Duodenal mucosa (tissue), 2 donors: ENCODE data around the gene IMMT.

Experiments used
- H3K27ac ChIP-seq: one replicate; pipeline ENCODE4 v1.7.0; 2013; ENCODE audit warnings: low read depth, low read length
- H3K27me3 ChIP-seq, 2 donors: one replicate each; pipeline ENCODE4 v1.7.0; 2013; ENCODE audit warnings: low read length in 2 of 2, control low read depth in 1 of 2; ENCODE audit not compliant: insufficient read depth in 2 of 2, control insufficient read depth in 1 of 2
- H3K36me3 ChIP-seq, 2 donors: one replicate each; pipeline ENCODE4 v1.7.0; 2013; ENCODE audit warnings: low read length in 2 of 2, control low read depth in 1 of 2; ENCODE audit not compliant: insufficient read depth in 2 of 2, control insufficient read depth in 1 of 2
- H3K4me1 ChIP-seq, 2 donors: one replicate each; pipeline ENCODE4 v1.7.0; 2013; ENCODE audit warnings: low read length in 2 of 2, control low read depth in 1 of 2; ENCODE audit not compliant: insufficient read depth in 2 of 2, control insufficient read depth in 1 of 2
- H3K4me3 ChIP-seq, 2 donors: one replicate each; pipeline ENCODE4 v1.7.0; 2013; ENCODE audit warnings: low read length in 2 of 2, low read depth in 1 of 2
- H3K9ac ChIP-seq, 2 donors: one replicate each; pipeline ENCODE4 v1.7.0; 2013; ENCODE audit warnings: low read length in 2 of 2, low read depth in 1 of 2
- H3K9me3 ChIP-seq, 2 donors: one replicate each; pipeline ENCODE4 v1.7.0; 2013; ENCODE audit warnings: low read length in 2 of 2, control low read depth in 1 of 2; ENCODE audit not compliant: control insufficient read depth in 1 of 2

Gene IMMT

GRCh38 chr2:86097913-86098312 lies 97.3 kb downstream of the IMMT start:
- no peak overlapping the region for H3K9ac ChIP-seq
- H3K36me3 ChIP-seq: peaks cover 16 to 54% of the 10 kb centered on the region in 2 donors
- no peak overlapping the region for H3K4me3 ChIP-seq
- H3K27me3 ChIP-seq: no peaks in the 10 kb centered on the region
- no peaks in the 10 kb centered on the region for H3K9me3 ChIP-seq
- H3K4me1 ChIP-seq: no peaks in the 10 kb centered on the region
- H3K27ac ChIP-seq: no peak overlapping the region

GRCh38 chr2:86097114-86097896 lies 98.0 kb downstream of the IMMT start:
- Histone ChIP-seq H3K9ac (no peak overlapping the region), H3K27me3 (no peaks in the 10 kb centered on the region), H3K4me3 (no peak overlapping the region), H3K27ac (no peak overlapping the region), H3K9me3 (no peaks in the 10 kb centered on the region), H3K4me1 (no peaks in the 10 kb centered on the region), H3K36me3 (peaks cover 16 to 55% of the 10 kb centered on the region in 2 donors)

- H3K27me3 ChIP-seq: no peaks in the 10 kb centered on the region
- H3K27ac ChIP-seq: no peak overlapping the region
- peaks cover 15 to 65% of the 10 kb centered on the region in 2 donors for H3K36me3 ChIP-seq
- no peaks in the 10 kb centered on the region for H3K4me1 ChIP-seq
- H3K4me3 ChIP-seq: no peak overlapping the region
- no peak overlapping the region for H3K9ac ChIP-seq
- H3K9me3 ChIP-seq: no peaks in the 10 kb centered on the region
These were observed 101.0 kb downstream of the IMMT start for GRCh38 chr2:86094229-86094628.
